NCI-H226 (cell line): ENCODE results near the gene SNAPC4.

ENCODE experiments used
- DNase-seq: peaks from one replicate; pipeline ENCODE4 v3.0.0-alpha.2; 2015

Gene SNAPC4

DNA sequence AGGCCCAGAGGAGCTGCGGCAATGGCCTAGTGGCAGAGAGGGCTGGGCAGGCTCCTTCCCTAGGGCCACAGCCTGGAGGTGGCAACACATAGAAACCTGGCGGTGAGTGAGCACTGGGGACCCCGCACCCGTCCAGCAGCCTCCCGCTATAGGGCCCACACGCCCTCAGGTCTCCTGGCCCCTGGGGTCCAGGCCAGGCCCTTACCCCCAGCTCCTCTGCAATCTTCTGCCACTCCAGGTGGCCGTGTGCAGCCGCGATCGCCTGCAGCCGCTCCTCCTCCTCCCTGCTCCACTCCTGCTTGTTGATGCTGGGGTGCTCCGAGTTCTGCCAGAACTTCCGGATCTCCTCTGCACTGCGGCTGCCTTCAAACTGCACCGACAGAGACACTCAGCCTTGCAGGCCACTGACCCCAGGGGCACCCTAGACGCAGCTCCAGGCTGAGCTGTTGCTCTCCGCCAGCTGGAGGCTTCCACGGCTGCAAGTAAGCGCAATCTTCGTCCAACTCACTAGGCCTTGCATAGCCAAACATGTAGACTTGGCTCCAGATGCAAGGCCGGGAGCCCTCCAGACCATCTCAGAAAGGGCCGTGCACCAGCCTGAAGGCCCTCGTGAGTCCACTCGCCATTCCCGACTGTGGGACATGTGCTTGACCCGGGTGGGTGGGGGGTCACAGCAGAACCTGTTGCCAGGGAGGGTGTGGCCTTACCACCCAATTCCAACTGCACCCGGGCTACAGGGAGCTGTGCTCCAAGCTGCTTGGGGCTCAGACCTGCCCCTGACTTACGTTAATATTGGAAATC, 8.0 kb downstream of the SNAPC4 start:
- no peak for DNase-seq

GRCh38 chr9:136389396-136389795, 10.6 kb downstream of the SNAPC4 start:
- DNase-seq = no peak

GRCh38 chr9:136387217-136387616, 12.8 kb downstream of the SNAPC4 start:
- no peak for DNase-seq

DNA sequence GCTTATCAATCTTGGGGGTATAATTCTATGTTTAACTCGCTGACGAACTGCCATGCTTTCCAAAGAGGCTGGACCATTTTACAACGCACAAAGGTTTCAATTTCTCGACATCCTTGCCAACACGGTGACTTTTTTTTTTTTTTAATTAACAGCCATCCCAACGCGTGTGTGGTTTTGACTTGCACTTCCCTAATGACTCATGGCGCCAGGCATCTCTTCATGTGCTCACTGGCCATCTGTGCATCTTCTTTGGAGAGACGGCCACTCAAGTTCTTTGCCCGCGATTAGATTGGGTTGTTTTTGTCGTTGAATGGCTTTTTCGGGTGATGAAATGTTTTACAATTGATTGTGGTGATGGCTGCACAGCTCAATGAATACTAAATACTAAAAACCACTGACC, 14.0 kb downstream of the SNAPC4 start:
- DNase-seq = no peak

GRCh38 chr9:136385015-136385414, 15.0 kb downstream of the SNAPC4 start:
- DNase-seq = no peak

DNA sequence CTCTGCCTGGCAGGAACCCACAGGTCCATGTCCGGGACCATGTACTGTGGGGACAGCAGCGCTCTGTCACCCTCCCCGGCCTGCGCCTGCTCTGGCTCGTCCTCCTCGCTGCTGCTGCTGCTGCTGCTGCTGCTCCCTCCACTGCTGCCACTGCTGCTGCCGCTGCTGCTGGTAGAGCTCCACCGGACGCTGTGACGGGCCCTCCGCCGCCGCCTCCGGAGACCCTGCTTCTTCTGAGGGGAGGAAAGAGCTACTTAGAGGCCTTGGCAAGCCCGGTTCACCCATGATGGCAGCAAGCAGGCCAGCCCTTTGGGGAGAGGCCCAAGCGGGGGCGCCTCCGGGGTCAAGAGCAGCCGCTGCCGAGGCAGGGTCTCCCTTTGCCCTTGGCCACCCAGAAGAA, 16.5 kb downstream of the SNAPC4 start:
- no peak for DNase-seq

- DNase-seq = no peak
Observed at GRCh38 chr9:136381966-136382513, 17.9 kb downstream of the SNAPC4 start.

DNA sequence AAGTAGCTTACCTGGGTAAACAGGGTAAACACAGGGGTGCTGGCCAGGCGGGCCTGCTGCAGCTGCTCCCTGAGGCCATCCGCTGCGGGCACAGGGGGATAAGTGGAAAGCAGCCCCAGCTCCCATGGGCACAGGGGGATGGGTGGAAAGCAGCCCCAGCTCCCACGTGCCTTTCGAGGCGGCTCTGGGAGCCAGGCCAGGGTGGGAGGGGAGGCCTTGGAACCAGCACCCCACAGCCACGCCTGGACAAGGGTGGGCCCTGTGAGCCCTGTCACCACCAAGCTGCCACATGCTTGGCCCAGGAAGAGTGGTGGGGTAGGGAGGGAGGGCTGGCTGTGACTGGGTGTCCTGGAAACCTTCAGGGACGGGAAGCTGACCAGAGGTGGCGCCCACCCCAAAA, 18.7 kb downstream of the SNAPC4 start:
- DNase-seq = no peak

GRCh38 chr9:136380381-136380780, 19.6 kb downstream of the SNAPC4 start:
- no peak for DNase-seq

DNA sequence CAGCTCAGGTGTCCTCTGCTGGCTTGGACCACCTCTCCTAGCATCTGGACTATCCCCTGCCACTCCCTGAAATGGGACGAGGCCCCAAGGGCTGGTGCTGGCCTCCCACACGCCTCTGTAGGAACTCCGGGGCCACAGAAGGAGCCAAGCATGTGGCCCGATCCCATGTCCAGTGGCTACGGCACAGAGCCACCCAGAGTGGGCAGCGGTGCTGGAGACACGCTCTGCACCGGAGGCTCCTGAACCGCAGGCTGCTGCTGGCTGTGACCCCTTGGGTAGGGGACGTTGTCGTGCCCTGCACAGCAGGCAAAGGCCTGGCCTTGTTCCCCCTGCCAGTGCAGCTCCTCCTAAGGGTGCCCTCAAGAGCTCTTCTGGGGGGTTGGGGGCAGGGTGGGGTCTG, 20.1 kb downstream of the SNAPC4 start:
- no peak for DNase-seq

DNA sequence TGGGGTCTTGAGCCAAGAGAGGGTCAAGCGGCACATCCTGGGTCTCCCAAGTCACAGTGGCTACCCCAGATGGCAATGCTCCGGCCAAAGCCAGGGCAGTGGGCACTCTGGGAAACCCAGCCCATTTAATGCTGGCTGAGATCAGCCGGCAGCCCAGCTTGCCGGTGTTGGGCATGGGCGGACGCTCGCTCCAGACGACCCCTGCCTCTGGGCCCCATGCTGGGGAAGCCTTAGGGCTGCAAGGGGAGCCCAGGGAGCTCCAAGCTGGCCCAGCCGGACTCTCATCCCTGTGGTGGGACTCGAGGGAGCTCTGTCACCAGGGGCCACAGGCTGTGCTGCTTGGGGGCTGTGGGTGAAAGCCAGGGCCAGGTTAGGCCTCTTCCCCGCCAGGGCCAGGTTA, 20.6 kb downstream of the SNAPC4 start:
- DNase-seq = no peak

GRCh38 chr9:136379003-136379287, 21.0 kb downstream of the SNAPC4 start:
- no peak for DNase-seq

GRCh38 chr9:136378170-136379002, 21.6 kb downstream of the SNAPC4 start:
- no peak for DNase-seq

DNA sequence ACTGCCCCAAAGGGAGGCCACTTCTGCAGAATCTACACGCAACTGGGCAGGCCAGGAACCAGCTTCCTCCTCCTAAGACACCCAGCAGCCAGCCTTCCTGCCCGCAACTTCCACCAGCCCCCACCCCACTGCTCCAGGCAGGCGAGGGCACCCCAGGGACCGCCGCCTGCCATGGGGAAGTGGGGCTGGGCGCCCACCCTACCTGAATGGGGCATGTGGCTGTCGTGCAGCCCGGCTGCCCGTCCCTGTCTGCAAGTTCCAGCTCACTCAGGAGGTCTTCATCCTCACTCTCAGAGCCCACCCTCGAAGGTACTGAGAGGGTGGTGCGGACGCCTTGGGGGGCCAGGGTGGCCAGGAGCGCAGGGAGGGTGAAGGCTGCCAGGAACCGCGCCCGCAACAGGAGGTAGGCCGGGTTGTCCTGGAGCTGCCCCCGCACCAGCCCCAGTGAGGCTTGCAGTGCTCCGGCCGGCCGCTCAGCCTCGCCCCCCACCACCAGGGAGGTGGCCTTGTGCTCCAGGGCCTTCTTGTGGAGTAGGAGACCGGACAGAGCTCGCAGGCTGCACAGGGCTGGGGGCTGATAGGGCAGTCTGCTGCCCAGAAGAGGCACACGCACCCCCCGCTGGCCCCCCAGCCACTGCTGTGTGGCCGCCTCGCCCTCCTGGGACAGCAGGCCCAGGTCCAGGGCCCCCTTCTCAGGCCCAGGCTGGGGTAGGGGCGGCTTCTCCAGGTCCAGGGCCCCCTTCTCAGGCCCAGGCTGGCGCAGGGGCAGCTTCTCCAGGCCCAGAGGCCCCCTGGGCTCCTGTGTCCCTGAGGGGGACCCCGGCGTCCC, 22.4 kb downstream of the SNAPC4 start:
- no peak for DNase-seq

DNA sequence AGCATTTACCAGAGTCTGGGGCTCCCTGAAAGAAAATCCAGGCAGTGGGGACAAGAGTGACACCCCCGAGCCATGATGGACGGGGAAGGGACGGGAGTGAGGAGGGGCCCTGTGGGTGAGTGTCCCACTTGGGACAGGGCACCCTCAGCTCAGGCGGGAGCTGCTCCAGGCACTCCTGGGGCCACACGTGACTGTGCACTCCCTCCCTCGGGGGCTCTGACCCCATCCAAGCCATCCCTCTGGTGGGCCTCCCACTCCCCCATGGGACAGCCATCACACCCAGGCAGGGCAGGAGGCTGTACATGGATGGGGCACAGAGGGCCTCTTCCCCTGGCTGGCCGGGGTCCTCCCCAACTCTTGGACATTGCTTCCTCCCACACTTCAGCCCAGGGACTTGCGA, 23.5 kb downstream of the SNAPC4 start:
- DNase-seq = no peak

GRCh38 chr9:136375096-136375495, 24.9 kb downstream of the SNAPC4 start:
- no peak for DNase-seq

DNA sequence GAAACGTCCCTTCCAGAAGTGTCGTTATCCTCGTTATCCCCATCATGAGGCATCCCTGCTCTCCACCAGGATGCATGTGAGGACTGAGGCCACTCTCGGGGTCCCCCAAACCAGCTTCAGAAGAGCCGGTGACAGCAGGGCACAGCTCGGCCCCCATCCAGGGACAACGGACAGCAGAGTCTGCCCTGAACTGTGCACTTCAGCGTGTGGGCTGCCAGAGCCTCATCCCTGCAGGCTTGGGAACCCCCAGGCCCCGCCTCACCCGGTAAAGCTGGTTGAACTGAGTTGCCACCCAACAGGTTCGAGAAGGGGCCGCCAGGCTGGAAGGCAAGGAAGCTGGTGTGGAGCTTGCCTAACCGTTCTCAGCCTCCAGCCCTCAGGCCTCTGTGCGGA, 25.8 kb downstream of the SNAPC4 start:
- DNase-seq = no peak

- DNase-seq = no peak
Observed at GRCh38 chr9:136373300-136374182, 26.4 kb downstream of the SNAPC4 start, which contains the start of gene CARD9. CARD9 (minus strand) TSS chr9:136373669; CDS start chr9:136372078, 1,591 bp downstream.

DNA sequence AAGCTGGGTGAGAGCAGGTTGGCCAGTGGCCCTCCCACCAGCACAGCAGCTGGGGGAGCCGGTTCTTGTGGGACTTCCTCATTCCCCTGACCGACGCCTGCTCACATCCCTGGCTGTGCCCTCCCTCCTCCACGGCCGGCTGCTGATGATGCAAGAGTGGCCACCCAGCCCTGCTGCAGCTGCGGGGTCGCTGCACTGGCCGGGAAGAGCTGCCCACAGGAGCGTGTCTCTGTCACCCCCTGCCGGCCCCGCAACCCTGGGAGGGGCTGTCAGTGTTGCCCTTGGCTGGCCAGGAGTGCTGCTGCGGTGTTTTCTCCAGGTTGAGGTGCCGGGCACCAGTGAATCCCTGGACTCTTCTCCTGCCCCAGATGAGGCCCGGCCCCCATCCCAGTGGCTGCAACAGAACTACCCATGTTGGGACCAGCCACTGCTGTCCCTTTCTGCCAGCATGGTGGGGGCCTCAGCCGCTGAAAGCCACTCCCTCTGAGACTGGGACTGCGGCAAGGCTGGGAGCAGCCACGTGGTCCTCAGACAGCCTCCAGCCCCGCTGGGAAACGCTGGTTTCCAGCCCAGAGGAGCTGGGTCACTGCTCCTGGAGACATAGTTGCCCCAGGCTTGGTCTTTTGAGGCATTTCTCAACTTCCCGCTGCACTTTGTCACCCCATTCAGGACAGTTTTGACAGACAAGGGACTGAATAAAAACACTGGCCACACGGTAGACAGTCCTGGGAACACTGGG, 27.2 kb downstream of the SNAPC4 start:
- DNase-seq = peak; percentile 52

DNA sequence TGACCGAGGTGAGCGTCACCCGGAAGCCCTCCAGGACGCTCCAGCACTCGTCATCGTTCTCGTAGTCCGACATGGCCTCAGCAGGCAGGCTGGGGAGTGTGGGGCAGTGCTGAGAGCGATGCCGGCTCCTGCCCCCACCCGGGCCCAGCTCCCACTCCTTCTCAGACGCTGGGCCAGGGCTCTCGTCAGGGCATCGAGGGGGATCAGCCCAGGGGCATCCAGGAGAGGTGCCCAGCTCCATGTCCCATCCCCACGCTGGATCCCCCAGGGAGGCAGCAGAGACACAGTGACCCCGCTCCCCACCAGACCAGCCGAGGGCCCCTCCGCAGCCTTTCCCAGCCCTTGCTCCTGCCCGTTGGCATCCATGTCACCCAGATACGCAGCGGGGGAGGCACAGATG, 28.0 kb downstream of the SNAPC4 start:
- DNase-seq = no peak

- no peak for DNase-seq
Observed at GRCh38 chr9:136371533-136371880, 28.5 kb downstream of the SNAPC4 start.
